NOMO-1 (cell line): ENCODE measurements around the gene SCAF8.
"Not testable (repeated sequence)": the region's sequence is repeated elsewhere in the genome, so short reads cannot be mapped to it uniquely, and the experiment has no call there.

Source experiments
- DNase-seq, 2 experiments: peaks; one replicate each; lab custom pipeline; 2025; ENCODE audit not compliant: unreplicated experiment in 2 of 2; lab: John Stamatoyannopoulos, UW

Gene SCAF8

GRCh38 chr6:154733626-154734382 lies 588 bp downstream of the SCAF8 start:
- DNase-seq, result peak; percentile 82 to 88

DNA sequence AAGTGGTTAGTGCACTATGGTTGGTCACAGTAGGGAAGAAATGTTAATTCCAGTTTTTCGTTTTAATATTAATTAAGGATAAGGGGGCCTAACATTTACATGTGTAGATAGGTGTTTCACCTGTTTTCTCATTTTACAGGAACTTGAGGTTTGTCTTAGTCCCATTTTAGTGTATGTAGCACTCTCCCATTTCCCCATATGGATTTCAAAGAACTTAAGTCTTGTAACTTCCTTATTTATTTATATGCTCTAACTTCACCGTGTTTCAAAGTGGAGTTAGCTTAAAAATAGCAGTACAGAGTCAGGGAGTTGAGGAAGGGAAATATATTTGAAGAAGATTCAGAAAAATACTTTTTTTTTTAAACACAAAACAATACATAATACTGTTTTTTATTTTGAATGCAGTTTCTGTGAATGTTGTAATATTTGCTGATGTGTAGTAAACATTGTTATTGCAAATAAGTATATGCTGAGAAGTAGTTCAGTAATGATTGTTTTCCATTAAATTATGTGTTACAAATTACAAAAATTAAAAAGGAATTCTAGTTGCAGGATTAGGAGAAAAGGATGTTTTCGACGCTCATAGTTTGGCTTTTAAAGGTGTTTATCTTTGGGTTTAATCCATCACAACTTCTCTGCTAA lies 3.5 kb downstream of the SCAF8 start:
- peak; percentile 14 to 60 for DNase-seq

- no peak for DNase-seq
Measured at GRCh38 chr6:154737424-154737823, 4.2 kb downstream of the SCAF8 start.

DNA sequence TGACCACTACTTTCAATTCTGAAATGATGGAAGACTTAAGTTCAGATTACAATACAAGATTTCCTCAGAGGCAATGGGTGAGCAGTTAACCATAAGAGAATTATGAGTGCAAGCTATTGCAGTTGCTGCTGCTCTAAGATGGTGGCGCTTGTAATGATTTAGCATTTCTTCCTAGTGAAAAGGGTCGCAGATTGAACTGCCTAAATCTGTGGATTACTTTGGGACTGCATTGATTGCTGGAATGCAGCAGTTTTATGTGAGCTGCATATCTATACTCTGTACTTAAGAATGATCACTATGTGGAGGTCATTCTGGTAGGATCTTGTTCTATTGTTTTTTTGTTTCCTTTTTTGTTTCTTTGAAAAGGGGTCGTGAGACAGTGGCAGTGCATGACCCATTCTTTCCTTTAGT lies 5.3 kb downstream of the SCAF8 start:
- DNase-seq, result no peak

DNA sequence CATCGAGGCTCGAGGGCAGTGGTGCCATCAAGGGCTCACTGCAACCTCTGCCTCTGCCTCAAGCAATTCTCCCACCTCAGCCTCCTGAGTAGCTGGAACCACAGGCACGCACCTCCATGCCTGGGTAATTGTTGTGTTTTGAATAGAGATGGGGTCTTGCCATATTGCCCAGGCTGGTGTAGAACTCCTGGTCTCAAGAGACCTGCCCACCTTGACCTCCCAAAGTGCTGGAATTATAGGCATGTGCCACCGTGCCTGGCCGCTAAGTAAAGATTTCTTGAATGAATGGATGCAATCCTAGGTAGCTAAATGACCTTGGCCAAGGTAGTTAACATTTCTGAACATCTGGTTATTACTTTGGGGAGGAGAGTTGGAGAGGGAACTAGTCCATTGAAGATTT lies 7.4 kb downstream of the SCAF8 start:
- no peak for DNase-seq

DNA sequence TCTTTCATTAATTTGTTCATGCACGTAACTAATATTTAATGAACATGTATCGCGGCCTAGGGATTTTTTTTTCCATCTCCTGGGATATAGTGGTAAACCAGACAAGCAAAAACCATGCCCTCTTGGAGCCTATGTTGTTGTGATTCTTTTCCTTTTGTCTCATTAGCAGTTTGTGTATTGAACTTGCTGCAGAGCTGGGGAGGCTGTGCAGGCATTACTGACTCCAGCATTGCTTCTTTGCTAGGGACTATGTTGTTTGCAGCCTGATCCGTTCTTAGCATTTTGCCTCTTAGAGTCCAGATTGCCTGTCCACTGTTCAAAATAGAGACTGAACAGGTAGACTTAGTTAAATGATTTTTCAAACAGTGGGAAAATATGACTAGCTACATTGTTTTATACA lies 9.7 kb downstream of the SCAF8 start:
- DNase-seq, result no peak

GRCh38 chr6:154744029-154744745 lies 11.0 kb downstream of the SCAF8 start:
- not testable (repeated sequence) for DNase-seq

DNA sequence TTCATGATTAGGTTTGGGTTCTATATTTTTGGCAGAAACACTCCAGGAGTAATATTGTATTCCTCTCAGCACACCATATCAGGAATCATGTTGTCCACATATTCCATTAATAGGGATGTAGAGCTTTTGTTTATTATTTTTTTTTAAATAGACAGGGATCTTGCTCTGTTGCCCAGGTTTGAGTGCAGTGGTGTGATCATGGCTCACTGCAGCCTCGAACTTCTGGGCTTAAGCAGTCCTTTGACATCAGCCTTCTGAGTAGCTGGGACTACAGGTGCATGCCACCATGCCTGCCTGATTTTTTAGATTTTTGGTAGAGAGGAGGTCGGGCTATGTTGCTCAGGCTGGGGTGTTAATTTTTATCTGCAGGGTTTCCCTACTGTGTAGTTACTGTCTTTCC lies 12.0 kb downstream of the SCAF8 start:
- no peak for DNase-seq

GRCh38 chr6:154749341-154749740 lies 16.1 kb downstream of the SCAF8 start:
- DNase-seq, result no peak

DNA sequence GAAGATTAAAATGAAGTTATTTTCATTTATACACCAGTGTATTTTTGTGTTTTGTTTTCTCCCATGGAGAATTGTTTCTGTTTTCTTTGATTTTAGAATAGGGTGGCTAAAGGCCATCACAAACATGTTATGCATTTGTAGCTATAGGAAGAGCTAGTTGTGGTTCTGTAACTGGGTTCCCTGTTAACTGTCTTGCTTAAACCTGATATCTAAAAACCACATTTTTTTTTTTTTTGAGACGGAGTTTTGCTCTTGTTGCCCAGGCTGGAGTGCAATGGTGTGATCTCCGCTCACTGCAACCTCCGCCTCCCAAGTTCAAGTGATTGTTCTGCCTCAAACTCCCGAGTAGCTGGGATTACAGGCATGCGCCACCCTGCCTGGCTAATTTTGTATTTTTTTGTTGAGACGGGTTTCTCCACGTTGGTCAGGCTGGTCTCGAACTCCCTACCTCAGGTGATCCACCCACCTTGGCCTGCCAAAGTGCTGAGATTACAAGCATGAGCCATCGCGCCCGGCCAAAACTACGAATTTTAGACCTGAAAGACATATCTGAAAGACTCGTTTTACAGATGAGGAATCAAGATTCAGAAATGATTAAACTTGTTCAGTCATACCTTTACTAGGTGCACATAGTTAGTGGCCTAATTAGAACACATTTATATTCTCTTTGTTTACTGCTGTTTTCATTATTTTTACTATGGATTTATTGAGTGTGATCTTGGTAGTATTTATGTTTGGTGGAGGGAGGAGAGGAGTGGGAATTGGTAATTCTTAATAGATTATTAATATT lies 18.0 kb downstream of the SCAF8 start:
- DNase-seq, result no peak

DNA sequence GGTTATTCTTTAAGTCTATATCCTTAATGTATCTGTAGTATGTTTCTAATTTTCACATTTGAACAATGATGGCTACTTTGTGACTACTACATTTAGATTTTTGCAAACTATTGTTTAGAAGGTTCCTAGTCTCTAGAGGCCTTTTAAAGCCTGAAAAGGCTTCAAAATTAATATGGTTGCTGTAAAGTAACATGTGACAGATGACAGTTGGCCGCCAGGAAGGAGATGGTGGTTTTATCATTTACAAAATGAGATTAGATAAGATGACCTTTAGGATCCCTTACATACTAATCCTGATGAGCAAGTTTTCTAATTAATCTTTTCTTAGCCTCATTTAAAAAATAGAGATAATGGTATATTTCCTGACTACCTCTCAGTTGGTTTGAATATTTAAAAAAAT lies 18.8 kb downstream of the SCAF8 start:
- DNase-seq, result no peak

GRCh38 chr6:154754152-154754551 lies 20.9 kb downstream of the SCAF8 start:
- DNase-seq, result no peak

GRCh38 chr6:154757352-154758050 lies 24.3 kb downstream of the SCAF8 start:
- DNase-seq, result no peak

DNA sequence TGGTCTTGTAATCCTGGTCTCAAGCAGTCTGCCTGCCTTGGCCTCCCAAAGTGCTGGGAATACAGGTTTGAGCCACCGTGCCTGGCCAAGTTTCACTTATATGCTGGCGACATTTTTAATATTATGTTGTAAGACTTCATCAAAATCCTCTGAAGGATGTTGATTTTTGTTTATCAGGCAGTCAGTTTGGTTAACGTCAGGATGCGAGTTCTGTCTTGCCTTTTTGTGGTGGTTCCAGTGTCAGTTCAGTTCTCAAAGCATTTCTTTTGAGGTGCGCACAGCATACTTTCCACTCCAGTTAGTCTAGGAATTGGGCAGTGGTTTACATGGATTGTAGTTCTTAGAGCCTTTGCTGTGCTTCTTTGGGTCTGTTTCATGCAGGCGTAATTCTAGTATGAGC lies 24.9 kb downstream of the SCAF8 start:
- no peak for DNase-seq

DNA sequence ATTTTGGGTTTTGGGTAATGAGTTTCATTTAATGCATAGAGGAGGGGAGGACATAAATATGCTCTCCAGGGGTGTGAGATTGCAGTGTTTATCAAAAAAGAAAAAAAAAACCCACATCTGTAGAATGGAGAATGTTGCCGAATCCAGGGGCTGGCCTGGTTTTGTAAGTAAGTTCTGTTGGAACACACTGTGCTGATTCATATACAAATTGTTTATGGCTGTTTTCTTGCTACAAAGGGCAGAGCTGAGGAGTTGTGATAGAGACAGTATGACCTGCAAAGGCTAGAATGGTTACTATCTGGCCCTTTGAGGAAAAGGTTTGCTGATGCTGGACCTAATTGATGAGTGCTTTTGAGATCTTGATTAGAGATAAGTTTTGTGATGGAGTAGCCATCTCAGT lies 30.4 kb downstream of the SCAF8 start:
- DNase-seq, result no peak

GRCh38 chr6:154765273-154765672 lies 32.1 kb downstream of the SCAF8 start:
- DNase-seq, result no peak

- no peak for DNase-seq
Measured at GRCh38 chr6:154766288-154766687, 33.1 kb downstream of the SCAF8 start.

DNA sequence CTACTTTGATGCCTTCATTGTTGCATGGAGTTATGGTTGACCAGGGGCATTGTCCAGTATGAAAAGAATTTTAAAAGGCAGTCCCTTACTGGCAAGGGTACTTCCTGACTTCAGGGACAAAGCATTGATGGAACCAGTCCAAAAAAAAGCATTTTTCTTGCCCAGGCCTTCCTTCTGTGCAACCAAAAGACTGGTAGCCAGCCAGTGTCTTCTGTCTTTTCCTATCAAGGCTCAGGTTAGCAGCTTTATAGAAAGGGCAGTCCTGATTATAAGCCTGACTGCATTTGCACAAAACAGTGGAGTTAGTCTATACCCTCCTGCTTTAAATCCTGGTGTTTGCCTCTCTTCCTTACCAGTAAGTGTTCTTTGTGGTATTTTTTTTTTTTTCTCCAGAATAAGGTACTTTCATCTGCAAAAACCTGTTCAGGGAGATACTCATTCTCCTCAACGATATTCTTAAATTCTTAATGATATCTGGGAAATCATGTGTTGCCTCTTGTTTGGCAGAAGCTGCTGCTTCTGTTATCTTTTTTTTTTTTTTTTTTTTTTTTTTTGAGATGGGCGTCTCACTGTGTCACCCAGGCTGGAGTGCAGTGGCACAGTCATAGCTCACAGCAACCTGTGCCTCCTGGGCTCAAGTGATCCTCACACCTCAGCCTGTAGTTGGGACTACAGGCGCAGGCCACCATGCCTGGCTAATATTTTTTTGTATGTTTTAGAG lies 33.9 kb downstream of the SCAF8 start:
- DNase-seq, result no peak

DNA sequence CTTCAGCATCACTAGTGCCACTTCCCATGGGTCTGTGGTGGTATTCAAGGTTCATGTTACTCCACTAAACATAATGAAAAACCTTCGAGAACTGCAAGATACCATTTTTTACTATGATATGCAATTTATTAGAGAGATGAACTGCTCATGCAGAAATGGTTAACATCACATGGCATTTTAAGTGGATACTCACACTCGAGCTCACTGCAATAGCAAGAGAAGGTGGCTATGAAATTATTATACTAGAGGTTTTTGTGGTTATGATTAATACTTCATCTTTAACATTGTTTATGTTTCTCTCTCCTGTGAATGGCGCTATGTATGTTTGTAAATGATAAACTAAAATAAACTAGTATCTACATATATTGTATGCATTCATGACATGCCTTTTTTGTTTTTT lies 35.1 kb downstream of the SCAF8 start:
- no peak for DNase-seq

DNA sequence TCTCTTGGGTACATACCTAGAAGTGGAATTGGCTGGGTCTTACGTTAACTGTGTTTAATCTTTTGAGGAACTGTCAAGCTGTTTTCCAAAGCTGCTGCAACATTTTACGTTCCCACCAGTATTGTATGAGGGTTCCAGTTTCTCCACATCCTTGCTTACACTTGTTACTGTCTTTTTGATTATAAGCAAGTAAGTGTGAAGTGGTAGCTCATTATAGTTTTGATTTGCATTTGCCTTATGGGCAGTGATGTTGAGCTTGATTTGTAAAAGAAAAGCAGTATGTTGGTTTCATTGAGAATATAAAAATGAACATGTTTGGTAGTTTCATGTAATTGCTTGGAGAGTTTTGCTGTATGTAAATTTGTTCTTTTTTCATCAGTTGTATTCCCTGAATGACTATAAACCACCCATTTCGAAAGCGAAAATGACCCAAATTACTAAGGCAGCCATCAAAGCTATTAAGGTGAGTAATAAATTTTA lies 40.4 kb downstream of the SCAF8 start:
- DNase-seq, result no peak
